Anterior cingulate cortex (tissue), 58 donors: Measurements from ENCODE around the gene TNFRSF4.
"Not testable (repeated sequence)": the region's sequence is repeated elsewhere in the genome, so short reads cannot be mapped to it uniquely, and the experiment has no call there.

Experiments used
- DNase-seq, 58 donors: peaks; one replicate each; lab custom pipeline; 2025; lab: John Stamatoyannopoulos, UW

TNFRSF4 gene

GRCh38 chr1:1213345-1214265, at the start of gene TNFRSF4:
Gene TNFRSF4 (minus strand): TSS chr1:1214153. CDS start chr1:1214127, 26 bp downstream.
- DNase-seq, result no peak

DNA sequence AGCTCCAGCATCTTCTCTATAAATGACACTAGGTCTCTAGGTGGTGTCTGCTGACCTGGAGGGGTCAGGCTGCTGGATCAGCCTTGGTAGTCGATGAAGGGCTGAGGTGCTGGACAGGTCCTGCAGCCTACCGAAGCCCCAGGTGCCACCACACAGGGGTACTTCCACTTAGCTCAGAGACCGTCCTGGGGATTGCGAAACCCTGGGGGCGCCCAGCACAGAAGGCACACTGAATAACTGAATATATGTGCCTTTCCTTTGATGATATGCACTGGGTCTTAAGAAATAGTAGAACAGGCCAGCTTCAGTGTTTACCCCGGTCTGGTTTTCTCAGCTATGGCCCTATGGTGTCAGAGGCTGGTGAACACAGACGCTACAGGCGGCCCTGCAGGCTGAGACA, 48.8 kb upstream of the TNFRSF4 start:
- no peak for DNase-seq

DNA sequence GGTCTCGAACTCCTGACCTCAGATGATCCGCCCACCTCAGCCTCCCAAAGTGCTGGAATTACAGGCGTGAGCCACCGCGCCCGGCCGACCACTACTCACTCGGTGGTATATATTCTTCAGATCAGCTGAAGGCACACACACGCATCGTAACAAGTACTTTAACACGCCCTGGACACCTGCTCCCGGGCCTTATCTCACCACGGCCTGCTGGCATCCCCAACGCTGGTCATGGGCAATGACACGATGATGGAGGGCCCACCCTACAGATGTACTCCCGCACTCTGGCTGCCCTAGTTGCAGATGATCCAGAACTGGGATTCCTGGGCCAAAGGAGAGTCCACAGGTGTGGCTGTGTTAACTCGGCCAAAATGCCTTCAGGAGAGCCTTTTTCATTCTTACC, 48.1 kb upstream of the TNFRSF4 start:
- DNase-seq, result no peak

GRCh38 chr1:1260843-1261560, 47.0 kb upstream of the TNFRSF4 start:
- no peak for DNase-seq

DNA sequence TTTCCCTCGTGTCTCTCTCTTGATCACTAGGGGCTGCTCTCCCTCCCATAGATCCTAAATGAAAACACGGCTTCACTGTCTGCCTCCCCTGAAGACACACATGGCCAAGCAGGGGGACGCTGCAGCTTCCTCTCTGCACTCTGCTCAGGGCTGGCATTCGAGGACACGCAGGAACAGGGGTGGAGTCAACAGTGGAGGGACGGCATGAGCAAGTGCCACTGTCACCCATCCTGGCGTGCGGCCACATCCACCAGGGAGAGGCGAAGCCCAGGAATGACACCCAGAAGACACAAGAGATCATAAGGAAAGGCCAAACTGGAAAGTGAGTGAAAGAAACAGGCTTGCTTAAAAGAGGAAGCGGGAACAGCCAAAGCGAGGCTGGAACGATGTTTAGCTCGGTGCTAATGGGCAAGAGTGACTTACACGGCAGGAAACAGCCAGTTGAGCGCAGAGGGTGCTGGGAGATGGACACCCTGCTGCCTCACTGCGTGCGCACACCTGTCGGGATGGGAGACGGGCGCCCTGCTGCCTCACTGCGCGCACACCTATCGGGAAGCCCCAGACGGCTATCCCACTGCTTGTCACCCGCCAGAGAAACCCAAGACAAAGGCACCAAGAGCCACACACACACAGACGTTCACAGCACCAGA, 46.1 kb upstream of the TNFRSF4 start:
- no peak for DNase-seq

GRCh38 chr1:1259540-1259939, 45.6 kb upstream of the TNFRSF4 start:
- DNase-seq, result no peak

DNA sequence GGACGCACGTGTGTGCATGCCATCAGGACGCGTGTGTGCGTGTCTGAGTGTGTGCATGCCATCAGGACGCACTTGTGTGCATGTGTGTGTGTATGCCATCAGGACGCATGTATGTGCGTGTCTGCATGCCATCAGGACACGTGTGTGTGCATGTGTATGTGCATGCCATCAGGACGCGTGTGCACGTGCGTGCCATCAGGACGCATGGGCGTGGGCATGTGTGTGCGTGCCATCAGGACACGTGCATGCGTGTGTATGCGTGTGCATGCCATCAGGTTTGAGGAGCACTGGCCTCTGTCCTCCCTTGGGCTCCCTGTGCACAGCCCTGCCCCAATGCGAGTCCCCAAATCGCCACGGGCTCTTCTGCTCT, 45.2 kb upstream of the TNFRSF4 start:
- DNase-seq, result no peak

DNA sequence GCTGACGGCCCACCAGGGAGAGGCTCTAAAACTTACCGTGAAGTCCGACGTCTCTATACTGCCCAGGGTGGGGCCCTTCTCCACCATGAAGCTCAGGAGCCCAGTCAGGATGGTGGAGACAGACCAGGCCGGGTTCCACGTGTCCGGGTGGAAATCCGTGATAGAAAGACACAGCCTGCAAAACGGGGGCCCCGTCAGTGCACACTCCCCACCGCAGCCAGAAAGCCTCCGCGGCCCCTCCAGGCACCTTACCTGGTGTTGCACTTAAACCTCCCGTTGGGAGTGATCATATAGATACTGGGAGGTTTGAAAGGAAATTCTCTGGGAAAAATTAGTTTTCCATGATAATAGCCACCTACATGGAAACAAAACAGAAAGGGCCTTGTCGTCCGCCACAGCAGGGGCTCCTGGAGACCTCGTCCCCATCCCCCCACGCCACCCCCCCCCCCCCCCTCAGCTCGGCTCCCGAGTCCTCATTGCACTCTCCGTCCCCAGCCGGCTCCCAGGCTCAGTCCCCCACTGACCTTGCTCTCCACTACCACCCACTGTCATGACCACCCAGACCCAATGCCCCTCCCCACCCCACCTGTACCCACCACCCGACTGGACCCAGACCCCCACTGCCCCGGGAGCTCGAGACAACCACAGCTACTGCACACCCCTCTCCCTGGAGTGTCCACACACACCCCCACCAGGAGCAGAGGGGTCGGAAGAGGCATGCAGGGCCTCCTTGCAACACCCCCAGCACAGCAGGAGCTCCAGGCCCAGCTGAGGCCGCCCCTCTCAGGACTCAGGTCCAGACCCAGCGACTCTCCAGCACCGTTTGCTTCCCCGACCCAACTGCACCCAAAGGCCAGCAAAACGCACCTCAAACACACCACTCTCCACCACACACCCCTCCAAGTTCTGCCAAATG, 43.3 kb upstream of the TNFRSF4 start:
- no peak for DNase-seq

- no peak for DNase-seq
Observed at GRCh38 chr1:1255611-1256010, 41.7 kb upstream of the TNFRSF4 start.

- DNase-seq, result no peak
Observed at GRCh38 chr1:1255078-1255477, 41.1 kb upstream of the TNFRSF4 start.

- DNase-seq, result no peak
Observed at GRCh38 chr1:1254667-1254998, 40.7 kb upstream of the TNFRSF4 start.

GRCh38 chr1:1253972-1254666, 40.2 kb upstream of the TNFRSF4 start:
- no peak for DNase-seq

- DNase-seq, result no peak
Observed at GRCh38 chr1:1253314-1253713, 39.4 kb upstream of the TNFRSF4 start.

GRCh38 chr1:1250786-1251284, 36.9 kb upstream of the TNFRSF4 start:
- no peak for DNase-seq

- DNase-seq, result not testable (repeated sequence)
Observed at GRCh38 chr1:1248009-1248913, 34.3 kb upstream of the TNFRSF4 start.

- no peak for DNase-seq
Observed at GRCh38 chr1:1247341-1247913, 33.5 kb upstream of the TNFRSF4 start.

- DNase-seq, result no peak
Observed at GRCh38 chr1:1246577-1247340, 32.8 kb upstream of the TNFRSF4 start, which contains the start of gene C1QTNF12. Gene C1QTNF12 (minus strand): TSS chr1:1246722. CDS start chr1:1246690, 32 bp downstream.
